ENCODE results near the gene CDC42BPA. TPM values are rescaled to one million over a fixed set of nuclear protein-coding genes. Genes with fewer than 3 reads are reported as not detected.

Gene CDC42BPA
- total RNA-seq, 4 donors from 2014 or later = 16.8 to 26.9 (median 22.5) TPM

GRCh38 chr1:226975259-226976250, 342.7 kb downstream of the CDC42BPA start:
- WGBS, 2 donors = 90 to 96% methylated on average over 26 to 29 of the region's 32 CpGs
- TF ChIP-seq CTCF (IDR thresholded peaks at IDR 0.05) (no peak), POLR2A (IDR thresholded peaks at IDR 0.05) (no peak)
- H3K4me3 ChIP-seq (ENCODE audit: low read depth, poor library complexity, severe bottlenecking) = no peak overlapping the region
- intact Hi-C loops (cut with DNase I; ENCODE audit: low total_unique reads) = no loop called here
- DNase-seq (ENCODE audit: low spot score in 2 of 2) = peak in 1 of 2 donors; percentile 70

GRCh38 chr1:226974544-226975258, 343.6 kb downstream of the CDC42BPA start:
- H3K4me3 ChIP-seq (ENCODE audit: low read depth, poor library complexity, severe bottlenecking) = no peak overlapping the region
- DNase-seq (ENCODE audit: low spot score in 2 of 2) = peak in 1 of 2 donors; percentile 80
- intact Hi-C loops (cut with DNase I; ENCODE audit: low total_unique reads) = no loop called here
- TF ChIP-seq POLR2A (IDR thresholded peaks at IDR 0.05) (no peak), CTCF (IDR thresholded peaks at IDR 0.05) (no peak)
- WGBS, 2 donors = 76 to 83% methylated on average over 14 of the region's 14 CpGs

- H3K4me3 ChIP-seq (ENCODE audit: low read depth, poor library complexity, severe bottlenecking) = no peak overlapping the region
- intact Hi-C loops (cut with DNase I; ENCODE audit: low total_unique reads) = no loop called here
- TF ChIP-seq CTCF (IDR thresholded peaks at IDR 0.05) = no peak
- no peak for TF ChIP-seq POLR2A (IDR thresholded peaks at IDR 0.05)
- DNase-seq (ENCODE audit: low spot score in 2 of 2) = peak in 1 of 2 donors; percentile 88
- 36 to 44% methylated on average over 7 to 11 of the region's 11 CpGs for WGBS, 2 donors
These were observed 344.3 kb downstream of the CDC42BPA start for GRCh38 chr1:226973898-226974543.

- WGBS, 2 donors = 79 to 93% methylated on average over 5 of the region's 5 CpGs
- TF ChIP-seq CTCF (IDR thresholded peaks at IDR 0.05) = no peak
- TF ChIP-seq POLR2A (IDR thresholded peaks at IDR 0.05) = no peak
- DNase-seq (ENCODE audit: low spot score in 2 of 2) = peak in 1 of 2 donors; percentile 36
- intact Hi-C loops (cut with DNase I; ENCODE audit: low total_unique reads) = no loop called here
- H3K4me3 ChIP-seq (ENCODE audit: low read depth, poor library complexity, severe bottlenecking) = no peak overlapping the region
These were observed 344.9 kb downstream of the CDC42BPA start for GRCh38 chr1:226973371-226973897.

GRCh38 chr1:226972931-226973330, 345.4 kb downstream of the CDC42BPA start:
- TF ChIP-seq CTCF (IDR thresholded peaks at IDR 0.05) = no peak
- no peak for TF ChIP-seq POLR2A (IDR thresholded peaks at IDR 0.05)
- WGBS, 2 donors = 94 to 96% methylated on average over 6 of the region's 6 CpGs
- intact Hi-C loops (cut with DNase I; ENCODE audit: low total_unique reads) = no loop called here

More at GRCh38 chr1:226972931-226973330, 345.4 kb downstream of the CDC42BPA start:
- DNase-seq (ENCODE audit: low spot score in 2 of 2) = no peak
- H3K4me3 ChIP-seq (ENCODE audit: low read depth, poor library complexity, severe bottlenecking) = no peak overlapping the region

Data from lower leg skin (tissue), 4 donors.